GM12873 (cell line): ENCODE data around the gene CSNK1G2.

Experiments
- CTCF ChIP-seq: IDR thresholded peaks from 2 replicates; pipeline ENCODE4 v1.5.1; 2012; ENCODE audit warnings: low read depth, mild to moderate bottlenecking, moderate library complexity, low read length, control low read depth; ENCODE audit not compliant: insufficient read depth; ENCODE audit errors: missing control alignments

The CSNK1G2 gene

GRCh38 chr19:1929021-1929742 lies 11.8 kb upstream of the CSNK1G2 start:
- TF ChIP-seq CTCF, result peak; percentile 87

GRCh38 chr19:1931445-1931844 lies 9.5 kb upstream of the CSNK1G2 start:
- no peak for TF ChIP-seq CTCF

- TF ChIP-seq CTCF, result no peak
These were observed 8.6 kb upstream of the CSNK1G2 start for GRCh38 chr19:1932395-1932794.

GRCh38 chr19:1933244-1933643 lies 7.7 kb upstream of the CSNK1G2 start:
- no peak for TF ChIP-seq CTCF

- no peak for TF ChIP-seq CTCF
These were observed 7.0 kb upstream of the CSNK1G2 start for GRCh38 chr19:1933942-1934341.

- TF ChIP-seq CTCF, result no peak
These were observed 5.3 kb upstream of the CSNK1G2 start for GRCh38 chr19:1935484-1936208.

- TF ChIP-seq CTCF, result no peak
These were observed 4.5 kb upstream of the CSNK1G2 start for GRCh38 chr19:1936430-1936829.
